ENCODE data around the gene BASP1.
A peak's percentile ranks its signal among the peaks of the same experiment; 100 is the strongest.

Gene BASP1

DNA sequence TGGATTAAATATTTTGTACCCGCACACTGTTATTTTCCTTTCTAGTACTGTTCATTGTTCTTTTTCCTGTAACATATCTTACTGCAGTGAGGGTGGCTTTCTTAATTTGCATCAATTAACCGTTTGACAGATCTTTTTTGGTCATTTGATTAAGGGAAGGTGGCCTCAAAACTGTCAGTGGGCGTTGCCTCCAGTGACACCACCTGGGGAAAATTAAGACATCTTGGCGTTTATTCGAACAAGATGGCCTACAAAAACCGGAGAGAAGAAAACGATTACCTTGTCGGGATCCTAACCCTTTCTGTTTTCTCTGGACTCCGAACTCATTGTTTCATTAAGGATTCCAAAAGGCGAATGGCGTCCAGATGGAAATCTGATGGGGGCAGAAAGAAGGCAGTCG, 2.0 kb downstream of the BASP1 start:
- in situ Hi-C loops (cut with HindIII; ENCODE audit: low sequenced_read_pairs) = loop anchor here (25.0 kb wide), 1 partner anchor 1068 kb away; no protein-coding TSS in a partner anchor
- DNase-seq (ENCODE audit: low read depth) = no peak
- no peak for TF ChIP-seq CTCF (IDR thresholded peaks at IDR 0.05; ENCODE audit: low read depth, low read length, missing control alignments)
- H3K4me3 ChIP-seq (ENCODE audit: low read depth, low read length) = peak overlapping the region; percentile 94

DNA sequence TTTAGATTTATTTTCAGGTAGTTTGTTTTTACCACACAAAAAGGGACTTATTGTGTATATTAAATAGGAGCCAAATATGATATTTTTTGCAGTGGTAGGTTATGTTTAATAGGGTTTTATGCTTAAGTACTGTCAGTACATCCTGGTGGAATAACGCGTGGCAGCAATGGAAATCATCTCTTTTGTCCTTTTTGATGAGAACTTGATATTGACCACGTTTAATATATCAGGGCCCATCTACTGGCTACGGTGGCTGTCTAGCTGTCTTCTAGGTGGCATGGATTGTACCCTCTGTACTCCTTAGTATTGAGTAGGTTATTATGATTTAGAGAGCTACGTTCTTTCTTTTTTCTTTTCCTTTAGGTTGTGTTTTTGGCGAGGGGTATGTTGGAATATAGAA, 2.6 kb downstream of the BASP1 start:
- H3K4me3 ChIP-seq (ENCODE audit: low read depth, low read length) = peak overlapping the region; percentile 94
- in situ Hi-C loops (cut with HindIII; ENCODE audit: low sequenced_read_pairs) = loop anchor here (5.0 to 25.0 kb wide), 2 partner anchors 162 to 1067 kb away; no protein-coding TSS in a partner anchor
- no peak for TF ChIP-seq CTCF (IDR thresholded peaks at IDR 0.05; ENCODE audit: low read depth, low read length, missing control alignments)
- DNase-seq (ENCODE audit: low read depth) = no peak

DNA sequence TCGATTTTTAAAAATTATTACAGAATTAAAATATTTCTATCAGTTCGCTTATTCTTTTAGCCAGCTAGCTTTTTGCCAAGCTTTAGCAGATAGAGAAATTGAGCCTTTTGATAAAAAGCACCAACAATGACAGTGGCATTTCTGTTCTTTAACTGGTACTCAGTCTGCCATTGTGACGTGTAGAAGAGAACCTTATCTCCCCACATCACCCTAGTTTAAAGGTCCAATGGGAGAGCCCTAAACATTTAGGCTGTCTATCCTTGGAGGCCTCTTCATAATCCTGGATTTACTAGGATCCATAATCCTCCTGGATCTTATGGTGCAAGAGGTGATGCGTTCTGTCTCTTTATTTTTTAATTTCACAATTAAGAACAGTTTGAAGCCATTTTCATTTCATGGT, 3.0 kb downstream of the BASP1 start:
- peak overlapping the region; percentile 2 for H3K4me3 ChIP-seq (ENCODE audit: low read depth, low read length)
- no peak for DNase-seq (ENCODE audit: low read depth)
- in situ Hi-C loops (cut with HindIII; ENCODE audit: low sequenced_read_pairs) = loop anchor here (5.0 to 25.0 kb wide), 2 partner anchors 162 to 1067 kb away; no protein-coding TSS in a partner anchor
- no peak for TF ChIP-seq CTCF (IDR thresholded peaks at IDR 0.05; ENCODE audit: low read depth, low read length, missing control alignments)

DNA sequence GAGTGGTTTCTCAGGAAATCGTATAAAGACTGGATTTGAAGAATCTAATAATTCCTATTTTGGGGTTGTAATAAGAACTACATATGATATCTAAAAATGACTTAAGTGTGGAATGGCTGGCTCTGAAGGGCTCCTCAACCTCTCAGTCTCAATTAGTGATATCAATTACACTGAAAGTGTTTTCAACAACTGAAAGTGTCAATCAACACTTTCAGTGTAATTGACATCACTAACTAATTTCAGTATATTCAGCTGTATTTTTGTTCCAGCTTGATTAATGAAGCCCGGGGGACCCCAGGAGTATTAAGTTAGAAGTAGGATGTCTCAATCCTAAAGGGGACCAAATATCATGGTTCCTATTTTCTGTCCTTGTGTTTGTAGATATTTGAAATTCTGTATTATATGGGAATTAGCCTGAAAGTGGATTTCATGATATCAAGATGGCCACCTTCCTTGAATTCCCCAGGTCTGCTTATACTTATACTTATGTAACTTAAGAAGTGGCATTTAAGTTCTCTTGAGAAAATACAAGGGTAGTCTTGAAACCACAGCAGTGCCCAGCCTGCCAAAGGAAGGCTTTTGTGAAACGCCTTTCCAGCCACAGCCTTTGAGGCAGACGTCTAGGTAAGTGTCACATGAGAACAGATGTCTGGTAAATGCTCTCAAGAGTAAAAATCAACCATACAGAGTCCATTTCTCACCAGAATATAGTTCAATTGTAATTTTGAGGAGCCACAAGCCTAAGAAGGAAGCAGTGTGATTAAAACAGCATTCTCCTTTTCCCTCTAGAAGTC, 4.6 kb downstream of the BASP1 start:
- no peak for TF ChIP-seq CTCF (IDR thresholded peaks at IDR 0.05; ENCODE audit: low read depth, low read length, missing control alignments)
- in situ Hi-C loops (cut with HindIII; ENCODE audit: low sequenced_read_pairs) = loop anchor here (5.0 to 25.0 kb wide), 2 partner anchors 160 to 1065 kb away; no protein-coding TSS in a partner anchor
- H3K4me3 ChIP-seq (ENCODE audit: low read depth, low read length) = no peak overlapping the region
- no peak for DNase-seq (ENCODE audit: low read depth)

- no peak for TF ChIP-seq CTCF (IDR thresholded peaks at IDR 0.05; ENCODE audit: low read depth, low read length, missing control alignments)
- DNase-seq (ENCODE audit: low read depth) = no peak
- in situ Hi-C loops (cut with HindIII; ENCODE audit: low sequenced_read_pairs) = loop anchor here (5.0 to 25.0 kb wide), 2 partner anchors 160 to 1065 kb away; no protein-coding TSS in a partner anchor
- no peak overlapping the region for H3K4me3 ChIP-seq (ENCODE audit: low read depth, low read length)
Measured at GRCh38 chr5:17222664-17223063, 5.2 kb downstream of the BASP1 start.

DNA sequence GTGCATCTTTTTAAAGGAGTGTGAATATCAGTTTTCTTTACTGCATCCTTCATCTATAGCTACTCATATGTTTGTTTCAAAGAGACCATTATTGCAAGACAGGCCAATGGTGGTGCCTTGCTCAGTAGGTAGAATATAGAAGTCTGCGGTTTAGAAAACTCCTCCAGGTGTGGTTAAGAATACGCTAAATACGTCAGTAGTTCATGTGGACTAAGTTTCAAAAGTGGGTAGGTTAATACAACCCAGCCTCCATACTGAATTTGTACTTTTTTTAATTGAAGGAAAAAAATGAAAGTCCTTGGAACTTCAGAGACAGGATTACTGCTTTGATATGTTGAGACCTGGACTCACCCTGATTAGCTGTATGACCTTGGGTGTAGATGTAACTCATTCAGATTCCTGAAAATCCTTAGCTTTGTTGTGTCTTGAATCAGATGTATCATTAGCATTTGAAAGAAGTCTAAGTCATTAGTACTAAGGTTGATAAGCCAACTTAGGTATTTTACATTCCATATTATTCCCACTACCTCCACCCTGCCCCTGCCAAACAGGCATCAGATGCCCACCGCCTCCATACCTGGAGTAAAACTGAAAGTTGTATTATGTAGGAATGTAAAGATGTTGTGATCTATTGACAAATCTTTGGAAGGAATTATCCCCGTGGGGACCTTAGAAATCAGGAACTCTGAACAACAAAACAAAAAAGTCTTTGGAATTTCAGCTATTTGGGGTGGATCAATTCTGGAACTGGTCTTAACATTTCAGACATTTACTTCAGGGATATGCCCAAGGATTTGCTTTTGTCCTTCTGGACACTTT, 6.1 kb downstream of the BASP1 start:
- no peak for TF ChIP-seq CTCF (IDR thresholded peaks at IDR 0.05; ENCODE audit: low read depth, low read length, missing control alignments)
- in situ Hi-C loops (cut with HindIII; ENCODE audit: low sequenced_read_pairs) = loop anchor here (5.0 to 25.0 kb wide), 2 partner anchors 159 to 1064 kb away; no protein-coding TSS in a partner anchor
- no peak overlapping the region for H3K4me3 ChIP-seq (ENCODE audit: low read depth, low read length)
- no peak for DNase-seq (ENCODE audit: low read depth)

Data from astrocyte of the cerebellum (primary cell).